WTC11 (cell line): ENCODE measurements around the gene KIFC3. TPM values are rescaled to one million over a fixed set of nuclear protein-coding genes. Genes with fewer than 3 reads are reported as not detected.

Source experiments
- ATAC-seq: fragments of 200-7000 bp; cut with Tn5 transposase; 2 replicates; pipeline ENCODE4 v1.10.0; 2021; ENCODE audit warnings: mild to moderate bottlenecking, moderate library complexity
- CTCF ChIA-PET: fragments of 300-600 bp; sonication (Branson Sonifier 250); formaldehyde crosslinking; loops from one replicate; lab custom pipeline; 2021; ENCODE audit warnings: antibody characterized with exemption; lab: Charles Lee
- POLR2A ChIA-PET: fragments of 350-600 bp; sonication (Branson Sonifier 250); formaldehyde crosslinking; loops from one replicate; lab custom pipeline; 2021; ENCODE audit warnings: antibody characterized with exemption; lab: Charles Lee
- DNase-seq: peaks from one replicate; pipeline ENCODE4 v3.0.0; 2021; ENCODE audit warnings: low spot score
- H3K27ac Mint-ChIP-seq: 2 replicates; pipeline ENCODE4 v1.8.0; 2021; ENCODE audit warnings: mixed read lengths
- H3K27me3 Mint-ChIP-seq: 2 replicates; pipeline ENCODE4 v1.8.0; 2021; ENCODE audit warnings: low read depth, mild to moderate bottlenecking, moderate library complexity, mixed read lengths
- H3K36me3 Mint-ChIP-seq: 2 replicates; pipeline ENCODE4 v1.8.0; 2021; ENCODE audit warnings: mixed read lengths
- H3K4me1 Mint-ChIP-seq: 2 replicates; pipeline ENCODE4 v1.8.0; 2022; ENCODE audit warnings: mixed read lengths
- H3K4me3 Mint-ChIP-seq: 2 replicates; pipeline ENCODE4 v1.8.0; 2021; ENCODE audit warnings: mild to moderate bottlenecking, moderate library complexity, mixed read lengths
- H3K9me3 Mint-ChIP-seq: 2 replicates; pipeline ENCODE4 v1.8.0; 2021; ENCODE audit warnings: mixed read lengths
- CBFB ChIP-seq: sonication (generic); formaldehyde crosslinking; IDR thresholded peaks from 2 replicates; pipeline ENCODE4 v1.8.1; 2022; ENCODE audit warnings: mild to moderate bottlenecking, low read depth, missing genetic modification reagents
- CREM ChIP-seq: sonication (generic); formaldehyde crosslinking; IDR thresholded peaks from 2 replicates; pipeline ENCODE4 v1.8.1; 2022; ENCODE audit warnings: mild to moderate bottlenecking, missing genetic modification reagents, moderate library complexity
- CTCF ChIP-seq: fragments of 200-600 bp; IDR thresholded peaks from 2 replicates; pipeline ENCODE4 v1.8.0; 2022; ENCODE audit warnings: antibody characterized with exemption
- EMX1 ChIP-seq: fragments of 250-450 bp; sonication (Bioruptor Pico); IDR thresholded peaks from 2 replicates; pipeline ENCODE4 v1.8.0; 2021; ENCODE audit warnings: mild to moderate bottlenecking
- FOXP1 ChIP-seq: sonication (generic); formaldehyde crosslinking; IDR thresholded peaks from 2 replicates; pipeline ENCODE4 v1.8.0; 2022; ENCODE audit warnings: missing genetic modification reagents, mild to moderate bottlenecking, moderate library complexity, borderline replicate concordance
- IRF1 ChIP-seq: sonication (generic); formaldehyde crosslinking; IDR thresholded peaks from 2 replicates; pipeline ENCODE4 v1.8.0; 2023; ENCODE audit warnings: missing genetic modification reagents
- JAZF1 ChIP-seq: fragments of 250-450 bp; sonication (Bioruptor Pico); IDR thresholded peaks from 2 replicates; pipeline ENCODE4 v1.9.0; 2021; ENCODE audit warnings: moderate library complexity, mild to moderate bottlenecking, inconsistent platforms
- MXD4 ChIP-seq: fragments of 250-450 bp; sonication (Bioruptor Pico); IDR thresholded peaks from 2 replicates; pipeline ENCODE4 v1.8.0; 2021; ENCODE audit warnings: mild to moderate bottlenecking, moderate library complexity, borderline replicate concordance
- NFE2L1 ChIP-seq: sonication (generic); formaldehyde crosslinking; IDR thresholded peaks from 2 replicates; pipeline ENCODE4 v1.8.1; 2023; ENCODE audit warnings: missing genetic modification reagents
- OVOL2 ChIP-seq: fragments of 250-450 bp; sonication (Bioruptor Pico); IDR thresholded peaks from 2 replicates; pipeline ENCODE4 v1.9.0; 2021; ENCODE audit warnings: mild to moderate bottlenecking, borderline replicate concordance
- PRDM15 ChIP-seq: sonication (generic); formaldehyde crosslinking; IDR thresholded peaks from 2 replicates; pipeline ENCODE4 v1.8.0; 2022; ENCODE audit warnings: missing genetic modification reagents
- STAT6 ChIP-seq: sonication (generic); formaldehyde crosslinking; conservative IDR thresholded peaks from 2 replicates; pipeline ENCODE4 v1.8.1; 2023; ENCODE audit warnings: mild to moderate bottlenecking, low read depth, missing genetic modification reagents, moderate library complexity
- TEAD4 ChIP-seq: sonication (generic); formaldehyde crosslinking; IDR thresholded peaks from 2 replicates; pipeline ENCODE4 v1.8.0; 2022; ENCODE audit warnings: mild to moderate bottlenecking, missing genetic modification reagents
- ZBTB21 ChIP-seq: sonication (generic); formaldehyde crosslinking; IDR thresholded peaks from 2 replicates; pipeline ENCODE4 v1.8.1; 2023; ENCODE audit warnings: mild to moderate bottlenecking, missing genetic modification reagents, borderline replicate concordance
- ZNF121 ChIP-seq: sonication (generic); formaldehyde crosslinking; IDR thresholded peaks from 2 replicates; pipeline ENCODE4 v1.8.0; 2023; ENCODE audit warnings: missing genetic modification reagents
- ZNF138 ChIP-seq: sonication (generic); formaldehyde crosslinking; conservative IDR thresholded peaks from 2 replicates; pipeline ENCODE4 v1.8.1; 2022; ENCODE audit warnings: mild to moderate bottlenecking, moderate library complexity, missing genetic modification reagents
- ZNF396 ChIP-seq: fragments of 250-450 bp; sonication (Bioruptor Pico); IDR thresholded peaks from 2 replicates; pipeline ENCODE4 v1.8.0; 2021; ENCODE audit warnings: mild to moderate bottlenecking, moderate library complexity, borderline replicate concordance
- ZNF532 ChIP-seq: fragments of 250-450 bp; sonication (Bioruptor Pico); IDR thresholded peaks from 2 replicates; pipeline ENCODE4 v1.9.0; 2021; ENCODE audit warnings: mild to moderate bottlenecking, borderline replicate concordance
- total RNA-seq: library from RNA; stranded (reverse); gene quantifications from 3 replicates; pipeline ENCODE4 v1.2.3, GENCODE V29; 2021

KIFC3 gene
- total RNA-seq, 1 experiment from 2014 or later = 11.6 TPM

GRCh38 chr16:57787519-57787905, 14.8 kb downstream of the KIFC3 start:
- TF ChIP-seq PRDM15 (CRISPR knock-in tag) (no peak), ZNF396 (CRISPR knock-in tag) (no peak), STAT6 (no peak), CTCF (no peak), ZNF532 (CRISPR knock-in tag) (no peak), TEAD4 (CRISPR knock-in tag) (no peak), CBFB (CRISPR knock-in tag) (no peak), JAZF1 (CRISPR knock-in tag) (no peak), CREM (no peak), FOXP1 (CRISPR knock-in tag) (no peak), ZNF121 (CRISPR knock-in tag) (no peak), ZNF138 (CRISPR knock-in tag) (no peak), OVOL2 (CRISPR knock-in tag) (no peak), NFE2L1 (CRISPR knock-in tag) (no peak), IRF1 (CRISPR knock-in tag) (no peak), EMX1 (CRISPR knock-in tag) (no peak), MXD4 (CRISPR knock-in tag) (no peak), ZBTB21 (CRISPR knock-in tag) (no peak)
- ChIA-PET POLR2A (interaction anchor here (0.6 kb wide), 1 partner anchor 95 kb away, joined by 3 read pairs; no protein-coding TSS in a partner anchor), CTCF (interaction anchor here (0.6 to 2.5 kb wide), 7 partner anchors 8 to 198 kb away, joined by 3 to 15 read pairs (median 5); no protein-coding TSS in a partner anchor)
- H3K36me3 Mint-ChIP-seq = no peaks in the 10 kb centered on the region
- no peak for ATAC-seq
- no peaks in the 10 kb centered on the region for H3K9me3 Mint-ChIP-seq
- no peak overlapping the region for H3K4me3 Mint-ChIP-seq
- H3K27me3 Mint-ChIP-seq = no peaks in the 10 kb centered on the region
- no peak for DNase-seq
- H3K4me1 Mint-ChIP-seq = no peaks in the 10 kb centered on the region; the same call in 1 of the 2 replicates
- H3K27ac Mint-ChIP-seq = no peak overlapping the region
